Pancreas (tissue), 10 donors: Measurements from ENCODE around the gene GAMT. TPM values are rescaled to one million over a fixed set of nuclear protein-coding genes. Genes with fewer than 3 reads are reported as not detected.

Experiments used
- ATAC-seq, 4 donors: fragments of 200-7000 bp; cut with Tn5 transposase; one replicate each; pipeline versions ENCODE4 v1.8.0 to v1.9.1; 2020; ENCODE audit warnings: mild to moderate bottlenecking in 4 of 4, moderate library complexity in 4 of 4
- DNase-seq, 6 donors: peaks; one replicate each; pipeline ENCODE4 v3.0.0-alpha.2; 2020
- FAIRE-seq: peaks from 2 replicates; lab custom pipeline; 2012; peaks lifted over from hg19 to GRCh38; lab: Jason Lieb, UNC
- H3K27ac ChIP-seq, 4 donors: fragments of 200-600 bp; sonication (generic); 1 replicate in 3 of 4; 2 replicates in 1 of 4; pipeline versions ENCODE4 v1.5.0 to v1.8.0; 2020
- H3K27me3 ChIP-seq, 4 donors: fragments of 200-600 bp; one replicate each; pipeline ENCODE4 v1.8.0; 2021
- H3K36me3 ChIP-seq, 3 donors: fragments of 200-600 bp; sonication (generic) in 1 of 3; one replicate each; pipeline versions ENCODE4 v1.5.0 to v1.8.0; 2020 to 2021
- H3K4me1 ChIP-seq, 3 donors: fragments of 200-600 bp; one replicate each; pipeline ENCODE4 v1.8.0; 2021
- H3K4me3 ChIP-seq, 4 donors: fragments of 200-600 bp; sonication (generic) in 2 of 4; one replicate each; pipeline versions ENCODE4 v1.5.0 to v1.8.0; 2020 to 2021
- H3K9me3 ChIP-seq, 4 donors: fragments of 200-600 bp; one replicate each; pipeline ENCODE4 v1.8.0; 2021
- CTCF ChIP-seq, 4 donors: fragments of 200-600 bp; sonication (generic) in 3 of 4; IDR thresholded peaks; one replicate each; pipeline versions ENCODE4 v1.5.0 to v1.8.0; 2021; ENCODE audit warnings: antibody characterized with exemption in 4 of 4
- WGBS, 2 donors: extraction: QIAGEN DNeasy Blood & Tissue Kit; methylation state at CpG; one replicate each; pipeline ENCODE4 v1.1.7; 2013; 5-methylcytosine and 5-hydroxymethylcytosine counted together
- intact Hi-C, 3 donors: fragments of 100-400 bp; cut with DNase I; formaldehyde crosslinking; loops; one replicate each; pipeline versions ENCODE4 v1.11.1 to v1.14.2; 2022
- polyA plus RNA-seq, 2 donors: library from polyadenylated mRNA; stranded (reverse); fragments of 200-250 nt; gene quantifications; one replicate each; pipeline ENCODE4 v1.2.3, GENCODE V29; 2013
- total RNA-seq, 6 donors: library from RNA; stranded (reverse); fragmentation: NEBNext Ultra II Directional in 4 of 6; extraction: Animal tissue kit (Norgen Biotek cat#: 25700) in 4 of 6; gene quantifications; one replicate each; pipeline versions ENCODE4 v1.2.1 to v1.2.4, GENCODE V29; 2021 to 2023
- donor health status: healthy with polysubstance abuse.
- donor health status: DM: no; HTN: no; CAD: no; lungs with moderate emphysema.
- donor health status: DM: no; HTN: no; CAD: no.
- donor health status: control.
- donor health status: control.
- donor health status: Bipolar disorder and iron deficiency.
- donor health status: DM: yes; HTN: yes; CAD: no.
- donor health status: DM: no; HTN: no; CAD: no.
- donor health status: DM: no; HTN: no; CAD: no.
- donor health status: DM: yes; HTN: yes; CAD: no.

Gene GAMT
- total and polyA plus RNA-seq, 8 donors, result 46.2 to 200 (median 66.0) TPM

- Histone ChIP-seq H3K36me3 (no peaks in the 10 kb centered on the region), H3K9me3 (no peaks in the 10 kb centered on the region), H3K27ac (peak overlapping the region in 2 of 4 donors; percentile 35 to 37), H3K4me1 (peaks cover 52 to 58% (median 54%) of the 10 kb centered on the region in 3 donors), H3K27me3 (no peaks in the 10 kb centered on the region), H3K4me3 (no peak overlapping the region)
- WGBS, 2 donors, result 58% methylated on average over 9 of the region's 9 CpGs
- intact Hi-C loops, result no loop called here
- DNase-seq (no peak), ATAC-seq (no peak), FAIRE-seq (no peak)
- TF ChIP-seq CTCF (IDR thresholded peaks at IDR 0.05), result no peak
Measured at GRCh38 chr19:1410789-1411188, 9.4 kb upstream of the GAMT start.

GRCh38 chr19:1410136-1410786 is 8.9 kb upstream of the GAMT start:
- WGBS, 2 donors, result 66 to 75% methylated on average over 23 of the region's 23 CpGs
- Histone ChIP-seq H3K4me3 (peak overlapping the region in 2 of 4 donors; percentile 91 to 100), H3K4me1 (peaks cover 47 to 54% (median 49%) of the 10 kb centered on the region in 3 donors), H3K36me3 (no peaks in the 10 kb centered on the region), H3K9me3 (no peaks in the 10 kb centered on the region), H3K27ac (peak overlapping the region in 2 of 4 donors; percentile 35 to 37), H3K27me3 (no peaks in the 10 kb centered on the region)
- ATAC-seq (no peak), DNase-seq (peak in 2 of 6 donors; percentile 61 to 66), FAIRE-seq (no peak)
- no peak for TF ChIP-seq CTCF (IDR thresholded peaks at IDR 0.05)
- intact Hi-C loops, result no loop called here

GRCh38 chr19:1409204-1410005 is 8.1 kb upstream of the GAMT start:
- FAIRE-seq, result no peak
- Histone ChIP-seq H3K27ac (peak overlapping the region; percentile 87 to 91 (median 88)), H3K36me3 (no peaks in the 10 kb centered on the region), H3K4me3 (peak overlapping the region in 3 of 4 donors; percentile 91 to 100 (median 92)), H3K4me1 (peaks cover 42 to 48% (median 44%) of the 10 kb centered on the region in 3 donors), H3K9me3 (no peaks in the 10 kb centered on the region), H3K27me3 (no peaks in the 10 kb centered on the region)
- WGBS, 2 donors, result 31 to 32% methylated on average over 33 of the region's 33 CpGs
- TF ChIP-seq CTCF (IDR thresholded peaks at IDR 0.05), result no peak
- intact Hi-C loops, result no loop called here
- no peak for ATAC-seq
- peak in 1 of 6 donors; percentile 61 for DNase-seq

- Histone ChIP-seq H3K27ac (peak overlapping the region; percentile 87 to 91 (median 88)), H3K9me3 (no peaks in the 10 kb centered on the region), H3K4me1 (peaks cover 38 to 44% (median 41%) of the 10 kb centered on the region in 3 donors), H3K36me3 (no peaks in the 10 kb centered on the region), H3K4me3 (peak overlapping the region; percentile 80 to 100 (median 92)), H3K27me3 (no peaks in the 10 kb centered on the region)
- ATAC-seq (peak; percentile 8 to 11 (median 10)), FAIRE-seq (no peak), DNase-seq (peak in 5 of 6 donors; percentile 57 to 88 (median 70))
- WGBS, 2 donors, result 1% methylated on average over 57 to 69 of the region's 69 CpGs
- intact Hi-C loops, result no loop called here
- no peak for TF ChIP-seq CTCF (IDR thresholded peaks at IDR 0.05)
Measured at GRCh38 chr19:1408300-1409203, 7.2 kb upstream of the GAMT start.
